ELR (cell line): ENCODE data around the gene HSPG2.
A peak's percentile ranks its signal among the peaks of the same experiment; 100 is the strongest.

Experiments used
- DNase-seq: peaks from one replicate; pipeline ENCODE4 v3.0.0-alpha.2; 2015; ENCODE audit warnings: low read depth

Gene HSPG2

DNA sequence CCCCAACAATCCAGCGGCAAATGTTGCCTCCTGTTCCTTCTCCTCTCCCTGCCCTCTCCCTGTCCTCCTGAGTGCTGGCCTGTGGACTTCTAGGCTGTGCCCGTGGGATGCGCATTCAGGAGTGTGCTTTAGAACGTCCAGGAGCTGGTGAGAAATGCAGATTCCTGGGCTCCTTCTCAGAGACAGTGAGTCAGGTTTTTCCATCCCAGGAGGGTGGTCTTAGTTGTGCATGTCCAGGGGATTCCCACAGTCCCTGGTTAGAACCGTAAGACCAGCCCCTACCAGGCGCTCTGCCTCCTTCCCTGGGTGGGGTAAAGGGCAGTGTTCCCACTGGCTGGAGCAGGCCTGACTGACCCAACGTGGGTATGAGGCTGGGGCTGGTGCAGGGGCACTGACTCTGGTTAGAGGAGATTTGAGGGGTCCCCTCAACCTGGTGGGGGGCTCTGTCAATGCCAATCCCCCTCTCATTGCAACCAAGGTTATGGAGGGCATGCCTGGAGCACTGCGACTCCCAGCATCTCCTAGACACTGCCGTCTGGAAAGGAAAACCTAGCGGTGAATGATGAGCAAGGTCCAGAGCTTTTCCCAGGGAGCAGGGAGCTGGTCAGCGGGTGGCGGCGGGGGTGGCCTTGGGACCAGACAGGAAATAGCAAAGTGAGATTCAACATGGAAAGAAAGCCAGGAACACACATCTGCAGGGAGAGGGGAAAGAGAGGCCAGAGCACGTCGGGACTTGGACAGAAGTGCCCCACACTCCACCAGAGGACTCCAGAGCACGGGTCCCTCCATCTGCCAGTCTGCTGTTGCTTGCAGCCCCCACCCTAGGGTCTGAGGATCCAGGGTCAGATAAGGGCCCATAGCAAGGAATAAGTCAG lies 38.5 kb downstream of the HSPG2 start:
- DNase-seq: no peak

DNA sequence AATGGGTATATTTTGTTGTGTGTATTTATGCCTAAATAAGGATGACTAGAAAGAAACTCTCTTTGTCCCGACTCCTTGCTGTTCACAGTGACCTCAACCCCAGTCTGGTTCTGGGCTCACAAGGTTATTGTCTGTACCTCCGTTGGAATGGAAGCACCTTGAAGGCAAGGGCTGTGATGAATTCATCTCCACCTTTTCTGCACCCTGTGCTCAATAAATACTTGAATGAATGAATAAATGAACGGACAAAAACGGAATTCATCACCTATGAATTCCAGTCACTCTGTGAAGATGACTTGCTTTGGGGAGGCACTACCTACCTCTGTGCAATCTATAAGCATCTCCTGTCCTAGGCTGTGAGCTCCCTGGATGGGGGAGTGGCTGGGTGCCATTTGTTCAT lies 39.3 kb downstream of the HSPG2 start:
- DNase-seq: no peak

DNA sequence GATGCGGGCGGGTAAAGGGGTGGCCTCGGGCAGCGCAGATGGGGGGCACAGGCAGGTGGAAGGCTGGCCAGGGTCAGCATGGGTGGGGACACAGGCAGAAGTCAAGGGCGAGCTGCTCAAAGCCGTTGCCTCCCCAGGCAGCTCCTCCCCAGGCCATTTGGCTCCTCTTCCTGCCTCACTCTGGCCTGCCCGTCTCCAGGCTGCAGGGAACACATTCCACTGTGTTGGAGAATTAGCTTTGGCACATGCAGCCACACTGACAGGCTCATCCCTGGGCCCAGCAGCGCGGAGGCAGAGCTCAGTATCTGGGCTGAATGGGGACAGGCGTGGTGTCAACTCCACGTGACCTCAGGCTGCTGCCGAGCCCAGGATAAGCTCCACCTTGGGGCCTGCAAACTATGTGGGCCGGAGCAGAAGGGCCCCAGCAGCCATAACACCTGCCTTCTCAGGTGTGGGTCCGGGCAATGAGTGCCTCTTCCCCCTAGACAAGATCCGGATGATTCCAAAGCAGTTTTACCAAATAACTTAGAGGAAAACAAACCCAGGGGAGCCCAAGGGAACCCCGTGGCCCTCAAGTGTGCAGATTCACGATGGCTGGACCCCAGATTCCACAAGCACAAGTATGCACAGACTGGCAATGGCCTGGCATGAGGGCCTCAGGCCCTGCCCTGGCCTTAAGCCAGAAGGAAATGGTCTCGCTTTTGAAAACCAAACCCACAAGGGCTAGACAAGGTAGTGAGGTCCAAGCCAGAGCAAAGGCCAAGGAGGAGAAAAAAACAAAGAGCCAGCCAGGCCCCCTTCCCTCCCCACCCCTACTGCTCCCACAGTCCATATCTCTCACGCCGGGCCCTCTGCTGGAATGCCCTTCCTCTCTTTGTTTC lies 40.2 kb downstream of the HSPG2 start:
- no peak for DNase-seq

DNA sequence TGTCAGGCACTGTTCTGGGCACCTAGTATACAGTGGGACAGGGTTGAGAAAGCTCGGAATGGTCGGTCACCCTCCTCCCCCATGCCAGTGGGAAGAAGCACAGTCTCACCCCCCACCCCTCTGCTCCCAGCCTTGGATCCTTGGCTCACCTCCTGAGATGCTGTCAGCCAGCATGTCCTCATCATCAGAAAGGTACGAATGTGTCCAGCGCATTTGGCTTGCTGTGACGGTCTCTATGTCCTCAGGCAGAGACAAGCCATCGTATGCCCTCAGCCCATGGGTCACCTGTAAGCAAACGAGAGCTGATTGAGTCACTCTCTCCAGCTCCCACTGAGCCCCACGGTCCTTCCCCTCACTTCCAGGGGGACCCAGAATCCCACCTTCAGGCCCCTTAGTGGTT lies 41.1 kb downstream of the HSPG2 start:
- no peak for DNase-seq

DNA sequence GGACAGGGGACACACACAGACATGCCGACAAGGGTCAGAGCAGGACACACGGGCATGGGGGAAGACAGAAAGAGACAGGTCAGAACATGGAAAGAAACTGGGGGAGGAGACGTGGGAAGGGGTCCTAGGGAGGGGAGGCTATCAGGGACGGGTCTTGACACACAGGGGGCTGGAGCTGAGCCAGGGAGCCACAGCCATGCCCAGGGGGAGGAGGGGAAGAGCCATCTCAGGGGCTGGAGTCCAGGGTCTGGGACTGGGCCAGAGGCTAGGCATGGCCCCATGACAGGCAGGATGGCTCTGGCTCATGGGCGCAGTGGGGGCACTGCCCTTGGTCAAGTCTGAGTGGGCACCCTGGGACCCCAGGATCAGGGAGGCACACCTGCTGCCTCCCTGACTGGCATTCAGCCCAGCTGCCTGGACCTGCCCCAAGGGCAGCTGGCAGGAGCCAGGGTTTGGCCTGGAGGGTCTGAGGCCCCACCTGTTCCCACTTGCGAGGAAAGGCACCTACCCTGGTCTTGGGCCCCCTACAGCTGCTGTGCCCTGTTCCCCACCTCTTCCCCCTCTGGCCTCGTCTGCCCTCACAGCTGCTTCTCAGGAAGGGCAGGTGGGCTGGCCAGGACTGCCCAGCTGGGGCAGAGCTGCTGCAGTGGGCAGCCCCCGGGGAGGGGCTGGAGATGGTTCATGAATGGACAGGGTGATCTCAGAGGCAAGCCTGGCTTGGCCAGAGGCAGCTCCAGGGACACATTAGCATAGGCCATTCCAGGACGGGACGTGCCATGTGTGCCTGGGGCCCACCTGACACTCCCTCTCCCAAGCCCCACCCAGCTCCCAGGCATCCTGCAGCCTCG lies 42.9 kb downstream of the HSPG2 start:
- DNase-seq: no peak

DNA sequence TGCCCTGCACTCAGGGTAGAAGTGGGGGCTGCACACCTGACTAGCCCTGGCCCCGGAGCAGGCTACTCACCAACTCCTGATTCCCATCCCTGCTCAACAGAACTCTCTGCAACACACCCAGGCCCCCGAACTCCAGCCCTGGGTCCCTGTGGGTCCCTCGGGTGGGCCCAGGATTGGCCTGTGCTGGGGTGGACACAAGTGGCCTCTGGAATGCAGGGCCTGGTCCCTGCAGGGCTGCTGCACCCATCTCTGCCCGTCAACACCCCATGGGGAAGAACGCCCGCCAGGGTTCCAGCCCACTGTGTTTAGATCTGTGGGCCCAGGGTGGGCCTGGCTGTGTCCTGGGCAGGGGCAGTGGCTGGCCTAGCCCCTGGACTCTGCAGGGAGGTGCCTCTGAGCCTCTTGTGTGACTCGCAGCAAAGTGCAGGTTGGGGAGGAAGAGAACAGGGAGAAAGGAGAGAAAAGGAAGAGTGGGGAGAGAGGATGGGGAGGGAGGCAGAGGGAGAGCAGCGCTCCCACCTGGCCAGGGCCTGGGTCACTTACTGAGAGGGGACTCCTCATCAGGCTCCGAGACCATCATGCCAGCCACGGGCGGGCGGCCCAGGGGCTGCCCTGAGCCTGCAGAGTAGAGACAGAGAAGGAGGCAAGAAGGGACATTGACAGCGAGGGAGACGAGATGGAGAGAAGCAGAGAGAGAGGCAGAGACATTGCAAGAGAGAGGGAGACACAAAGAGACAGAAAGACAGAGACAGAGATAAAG lies 43.9 kb downstream of the HSPG2 start:
- no peak for DNase-seq

DNA sequence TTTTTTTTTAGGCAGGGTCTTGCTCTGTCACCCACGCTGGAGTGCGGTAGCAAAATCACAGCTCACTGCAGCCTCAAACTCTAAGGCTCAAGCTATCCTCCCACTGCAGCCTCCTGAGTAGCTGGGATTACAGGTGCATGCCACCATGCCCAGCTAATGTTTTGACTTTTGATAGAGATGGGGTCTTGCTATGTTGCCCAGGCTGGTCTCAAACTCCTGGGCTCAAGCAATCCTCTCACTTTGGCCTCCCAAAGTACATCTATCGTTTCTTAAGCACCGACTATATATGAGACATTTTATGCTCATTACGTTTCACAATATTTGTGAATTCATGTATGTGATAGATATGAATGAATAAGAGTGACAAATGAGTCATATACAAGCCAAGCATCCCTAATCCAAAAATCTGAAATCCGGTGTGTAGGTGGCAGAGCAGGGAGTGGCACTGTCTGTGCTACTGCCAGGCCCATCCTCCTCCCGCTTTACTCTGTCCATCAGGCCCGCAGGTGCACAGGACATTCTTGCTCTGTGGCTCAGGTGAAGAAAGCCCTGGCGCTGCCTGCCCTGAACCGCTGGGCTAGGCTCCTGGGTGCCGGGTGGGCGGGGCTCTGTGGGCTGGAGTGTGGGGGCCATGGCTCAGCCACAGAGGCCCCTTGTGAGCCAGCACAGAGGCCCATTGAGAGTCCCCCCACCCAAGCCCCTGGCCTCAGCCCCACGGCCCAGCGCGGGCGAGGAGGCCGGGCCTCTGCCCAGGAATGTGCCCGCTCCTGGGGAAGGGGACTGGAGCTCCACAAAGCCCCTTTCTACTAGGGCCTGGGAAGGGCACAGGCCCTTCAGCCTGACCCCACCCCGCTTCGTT lies 45.3 kb downstream of the HSPG2 start:
- DNase-seq: no peak

DNA sequence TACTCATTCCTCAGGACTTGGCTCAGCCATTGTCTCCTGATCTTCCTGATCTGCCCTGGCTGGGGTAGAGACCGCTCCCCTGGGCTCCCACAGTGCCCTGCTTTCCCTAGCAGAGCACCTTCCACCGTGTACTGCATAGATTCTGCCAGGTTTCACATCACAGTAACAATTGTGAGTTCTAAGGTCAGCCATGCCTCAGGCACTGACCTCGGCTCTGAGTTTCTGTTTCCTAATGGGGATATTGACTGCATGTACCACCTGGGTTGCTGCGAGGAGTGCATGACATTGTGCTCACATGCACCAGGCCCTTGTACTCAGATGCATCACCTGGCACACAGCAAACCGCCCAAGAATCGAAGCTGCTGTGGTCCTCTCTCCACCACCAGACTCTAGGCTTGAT lies 46.0 kb downstream of the HSPG2 start:
- DNase-seq: no peak

DNA sequence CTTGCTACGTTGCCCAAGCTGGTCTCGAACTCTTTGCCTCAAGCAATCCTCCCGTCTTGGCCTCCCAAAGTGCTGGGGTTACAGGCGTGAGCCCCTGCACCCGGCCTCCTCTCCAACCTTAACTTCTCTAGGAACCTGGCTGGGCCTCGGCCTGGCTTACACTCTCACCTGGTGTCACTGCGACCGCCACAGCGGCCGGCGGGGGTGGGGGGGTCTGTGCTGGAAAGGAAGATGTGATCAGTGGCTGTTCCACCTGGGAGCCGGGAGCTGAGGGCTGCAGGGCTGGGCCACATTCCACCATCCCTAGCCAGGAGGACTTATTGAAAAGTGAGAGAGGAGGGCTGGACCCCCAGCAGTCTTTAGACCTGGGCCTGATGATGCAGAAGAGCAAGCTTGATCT lies 48.6 kb downstream of the HSPG2 start:
- DNase-seq: no peak

DNA sequence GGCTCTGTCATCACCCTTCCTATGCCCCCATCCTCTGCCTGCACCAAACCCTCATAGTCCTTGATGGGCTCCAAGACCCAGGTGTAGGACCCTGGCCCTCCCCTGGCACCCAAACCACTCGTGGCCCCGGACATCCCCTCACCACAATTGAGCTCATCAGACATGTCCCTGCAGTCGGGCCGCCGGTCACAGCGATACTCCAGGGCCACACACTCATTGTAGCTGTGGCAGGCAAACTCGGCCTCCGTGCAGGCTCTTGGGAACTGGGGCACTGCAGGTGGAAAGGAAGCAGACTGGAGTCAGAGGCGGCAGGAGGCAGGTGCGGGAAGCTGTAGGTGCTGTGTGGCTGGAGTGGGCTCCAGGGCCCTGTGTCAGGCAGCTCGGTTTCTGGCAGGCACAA lies 49.3 kb downstream of the HSPG2 start:
- DNase-seq: no peak

DNA sequence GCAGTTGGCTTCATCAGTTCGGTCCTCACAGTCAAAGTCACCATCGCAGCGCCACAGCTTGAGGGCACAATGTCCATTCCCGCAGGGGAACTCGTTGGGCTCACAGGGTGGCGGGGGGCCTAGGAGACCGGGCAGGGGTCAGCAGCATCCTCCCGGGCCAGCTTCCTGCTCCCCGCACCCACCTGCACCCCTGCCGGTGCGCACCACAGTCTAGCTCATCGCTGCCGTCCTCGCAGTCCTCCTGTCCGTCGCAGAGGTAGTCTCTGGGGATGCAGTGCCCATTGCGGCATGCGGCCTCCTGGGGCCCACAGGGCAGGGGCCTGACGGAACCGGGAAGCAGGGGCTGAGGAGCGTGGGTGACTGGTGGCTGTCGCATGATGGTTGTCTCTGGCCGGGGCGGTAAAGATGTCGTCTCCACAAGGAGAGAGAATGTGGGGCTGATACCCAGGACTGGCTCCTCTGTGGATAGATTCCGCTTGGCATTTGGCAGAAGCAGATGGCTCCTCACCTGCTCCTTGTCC lies 49.8 kb downstream of the HSPG2 start:
- no peak for DNase-seq

DNA sequence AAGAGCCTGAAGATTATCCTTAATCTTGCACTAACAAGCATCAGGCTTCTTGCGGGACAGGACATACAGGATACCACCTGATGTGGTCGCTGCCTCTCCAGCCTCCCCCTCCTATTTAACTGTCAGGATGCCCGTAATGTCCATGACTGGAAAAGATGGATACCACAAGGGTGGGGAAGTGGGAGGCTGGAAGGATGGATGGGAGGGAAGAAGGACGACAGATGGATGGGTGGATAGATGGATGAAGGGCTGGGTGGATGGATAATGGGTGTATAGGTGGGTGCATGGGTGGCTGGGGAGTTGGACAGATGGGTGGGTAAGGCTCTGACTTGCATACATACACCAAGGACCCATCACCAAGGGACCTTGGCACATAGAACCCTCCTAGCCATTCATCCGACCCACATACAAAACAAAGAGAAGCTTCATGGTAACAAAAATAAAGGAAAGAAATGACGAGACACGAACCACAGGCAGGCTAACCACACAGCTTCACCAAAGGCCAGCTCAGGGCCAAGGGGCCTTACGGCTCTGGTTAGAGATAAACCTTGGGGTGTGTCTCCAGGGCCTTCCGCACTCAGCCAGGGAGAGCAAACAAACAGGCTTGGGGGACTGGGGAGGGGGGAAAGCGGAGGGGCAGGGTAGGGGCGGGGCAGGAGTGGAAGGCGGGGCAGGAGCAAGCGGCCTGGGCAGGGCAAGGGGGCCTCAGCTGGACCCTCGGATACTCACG lies 50.5 kb downstream of the HSPG2 start:
- no peak for DNase-seq

DNA sequence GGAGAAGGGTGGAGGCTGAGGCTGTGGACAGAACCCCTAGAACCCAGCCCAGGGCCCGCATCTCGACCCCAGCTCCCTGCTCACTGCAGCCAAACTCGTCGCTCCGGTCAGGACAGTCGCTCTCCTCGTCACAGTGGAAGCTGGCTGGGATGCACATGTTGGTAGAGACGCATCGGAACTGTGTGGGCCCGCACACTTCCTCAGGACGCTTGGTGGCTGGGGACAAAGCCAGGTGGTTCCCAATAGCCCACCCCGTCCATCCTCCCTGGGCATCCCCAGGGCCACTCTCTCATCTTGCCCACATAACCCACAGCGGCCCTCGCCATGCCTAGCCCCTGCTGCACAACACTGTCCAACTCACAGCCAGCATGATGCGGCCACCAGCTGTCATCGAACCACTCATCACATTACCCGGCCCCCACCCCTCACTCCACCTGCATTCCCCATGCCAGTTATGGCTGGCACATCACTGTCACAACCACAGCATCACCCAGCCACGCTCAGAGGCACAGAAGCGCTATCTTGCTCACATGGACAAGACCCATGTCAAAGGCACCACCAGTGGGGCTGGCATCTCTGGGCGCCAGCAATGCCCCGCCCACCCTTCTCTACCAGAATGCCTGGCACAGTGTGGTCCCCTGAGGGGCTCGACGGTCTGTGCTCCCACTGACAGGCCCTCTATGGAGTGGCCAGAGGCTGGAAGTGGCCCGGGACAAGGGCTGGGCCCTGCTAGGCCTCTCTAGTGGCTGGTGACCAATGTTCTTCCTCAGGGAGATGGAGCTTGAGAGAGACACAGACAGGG lies 51.7 kb downstream of the HSPG2 start:
- DNase-seq: no peak

DNA sequence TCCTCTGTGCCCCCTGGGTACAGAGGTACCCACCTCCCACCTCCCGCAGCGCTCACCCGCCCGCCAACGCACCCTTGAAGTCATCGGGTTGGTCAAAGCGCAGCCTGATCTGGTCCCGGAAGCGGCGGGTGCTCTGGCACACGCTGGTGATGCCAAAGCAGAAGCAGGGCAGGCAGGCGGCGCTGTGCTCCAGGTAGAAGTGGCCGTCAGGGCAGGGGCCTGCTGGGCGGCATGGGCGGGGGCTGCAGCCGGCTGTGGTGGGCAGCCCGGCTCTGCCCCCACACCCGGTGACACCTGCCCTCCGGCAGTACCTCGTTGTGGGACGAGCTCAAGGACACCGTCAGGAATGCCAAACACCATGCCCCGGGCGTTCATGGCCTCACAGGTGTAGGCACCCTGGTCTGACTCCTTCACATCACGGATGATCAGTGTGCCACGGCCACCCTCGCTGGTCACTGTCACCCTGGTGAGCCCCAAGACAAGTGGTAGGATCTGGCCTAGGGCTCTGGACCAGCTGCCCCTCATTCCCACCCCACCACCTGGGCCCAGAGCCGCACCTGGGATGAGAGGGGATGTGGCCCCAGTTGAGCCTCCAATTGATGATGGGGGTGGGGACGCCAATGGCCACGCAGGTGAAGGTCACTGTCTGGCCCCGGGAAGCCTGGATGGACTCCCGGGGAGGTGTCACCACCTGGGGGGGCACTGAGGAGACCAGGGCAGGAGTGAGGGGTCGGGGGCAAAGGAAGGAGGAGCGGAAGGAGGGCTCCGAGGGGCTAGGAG lies 52.5 kb downstream of the HSPG2 start:
- no peak for DNase-seq

DNA sequence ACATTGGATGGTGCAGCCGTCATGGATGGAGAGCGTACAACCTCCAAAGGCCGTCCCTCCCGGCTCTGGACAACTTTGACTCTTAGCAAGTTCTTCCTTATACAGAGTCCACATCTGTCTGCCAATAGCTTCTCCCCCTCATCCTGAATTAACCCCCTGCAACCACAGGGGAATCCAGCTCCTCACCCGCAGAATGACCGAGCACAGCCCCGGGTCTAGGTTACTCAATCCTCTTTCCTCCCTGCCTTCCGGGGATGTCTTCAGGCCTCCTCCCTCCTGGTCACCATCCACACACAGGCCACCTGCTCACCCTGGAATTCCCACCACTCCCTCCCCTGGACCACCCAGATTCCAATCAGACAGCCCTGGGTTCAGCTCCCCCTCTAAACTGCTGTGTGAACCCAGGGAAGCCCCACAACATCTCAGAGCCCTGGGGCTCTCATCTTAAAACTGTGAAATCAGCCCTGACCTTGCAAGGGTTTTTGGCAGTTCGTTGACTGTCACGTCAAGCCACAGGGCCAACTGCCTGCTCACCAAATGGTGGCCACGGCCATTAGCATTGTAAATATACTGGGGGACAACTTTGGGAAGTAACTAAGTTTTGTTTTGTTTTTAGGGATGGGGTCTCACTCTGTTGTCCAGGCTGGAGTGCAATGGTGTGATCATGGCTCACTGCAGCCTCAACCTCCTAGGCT lies 54.2 kb downstream of the HSPG2 start:
- DNase-seq: peak; percentile 36

DNA sequence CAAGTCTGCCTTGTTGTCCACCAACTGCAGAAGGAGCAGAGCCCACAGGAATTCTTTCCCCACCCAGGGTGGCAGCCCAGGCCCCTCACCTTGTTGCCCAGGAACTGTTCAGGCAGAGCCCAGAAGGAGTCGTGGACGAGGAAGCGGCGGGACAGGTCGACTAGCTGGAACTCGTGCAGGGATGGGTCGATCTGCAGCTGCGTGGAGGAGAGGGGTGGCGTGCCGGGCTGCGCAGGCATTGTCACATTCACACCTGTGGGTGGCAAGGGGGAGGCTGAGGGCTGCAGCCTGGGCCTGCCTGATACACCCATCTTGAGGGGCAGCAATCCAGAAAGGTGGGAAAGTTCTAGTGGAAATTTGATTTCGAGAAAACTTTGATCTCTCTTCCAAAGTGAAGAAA lies 55.9 kb downstream of the HSPG2 start:
- DNase-seq: no peak

DNA sequence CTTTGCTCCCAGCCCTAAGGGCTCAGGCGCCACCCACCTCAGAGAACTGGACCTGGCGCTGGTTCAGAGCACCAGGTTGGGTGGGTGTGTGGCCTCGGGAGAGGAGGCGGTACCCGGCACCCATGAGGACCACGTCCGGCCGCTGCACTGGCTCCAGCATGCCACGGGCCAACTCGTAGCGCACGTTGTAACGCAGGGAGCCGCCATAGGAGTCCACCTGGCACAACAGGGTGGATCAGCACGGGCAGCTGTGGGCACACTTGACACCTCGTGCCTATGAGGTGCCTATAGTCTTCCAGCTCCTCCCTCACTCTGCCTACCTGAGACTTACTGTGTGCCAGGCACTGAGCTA lies 56.5 kb downstream of the HSPG2 start:
- DNase-seq: no peak
